HepG2 (cell line): ENCODE data around the gene FRMD4A. TPM values are rescaled to one million over a fixed set of nuclear protein-coding genes. Genes with fewer than 3 reads are reported as not detected.

Experiments
- AGO2 ChIP-seq: fragments of 200-400 bp; formaldehyde crosslinking; optimal IDR thresholded peaks from 2 replicates; pipeline ENCODE3; 2017; ENCODE audit warnings: mild to moderate bottlenecking, low read depth, low read length, moderate library complexity
- SIN3B ChIP-seq: fragments of 150-350 bp; IDR thresholded peaks from 2 replicates; pipeline ENCODE4 v1.6.1; 2014; ENCODE audit warnings: low read length
- SMAD9 ChIP-seq: sonication (generic); formaldehyde crosslinking; IDR thresholded peaks from 2 replicates; pipeline ENCODE4 v1.5.1; 2020; ENCODE audit warnings: mild to moderate bottlenecking, missing genetic modification reagents
- ZFP90 ChIP-seq: sonication (generic); formaldehyde crosslinking; IDR thresholded peaks from 2 replicates; pipeline ENCODE4 v1.8.0; 2022; ENCODE audit warnings: missing genetic modification reagents, mild to moderate bottlenecking, inconsistent platforms, borderline replicate concordance
- polyA plus RNA-seq, 8 experiments: library from polyadenylated mRNA; depleted of rRNA in 3 of 8; stranded (reverse) in 7 of 8; unstranded in 1 of 8; fragments of >200 nt; fragmentation: Illumina TruSeq in 4 of 8; extraction: Trizol in 4 of 8; gene quantifications; 2 replicates each; pipeline versions ENCODE4 v1.2.1 to v1.2.3, GENCODE V29; 2011 to 2016; ENCODE audit warnings: low read depth in 4 of 8, missing spikeins in 1 of 8, mixed read lengths in 1 of 8; ENCODE audit not compliant: insufficient read depth in 1 of 8
- total RNA-seq, 5 experiments: library from RNA; depleted of rRNA; stranded (reverse); fragments of >200 nt; fragmentation: Illumina TruSeq; extraction: Trizol; gene quantifications; 2 replicates each; pipeline ENCODE4 v1.2.3, GENCODE V29; 2016; ENCODE audit warnings: low read depth in 1 of 5
- TF ChIP-seq, protein P1 (sequence below), 2 experiments: sonication (generic) in 1 of 2; formaldehyde crosslinking in 1 of 2; IDR thresholded peaks; 2 replicates each; pipeline versions ENCODE4 v1.4.0 to v1.6.1; 2018 to 2020; ENCODE audit warnings: missing genetic modification reagents in 2 of 2, borderline replicate concordance in 1 of 2, low read depth in 1 of 2, mild to moderate bottlenecking in 1 of 2, missing biosample characterization in 1 of 2
- TF ChIP-seq, protein P2 (sequence below), 2 experiments: sonication (generic) in 1 of 2; formaldehyde crosslinking in 1 of 2; IDR thresholded peaks; 2 replicates each; pipeline versions ENCODE4 v1.4.0 to v1.6.1; 2016 to 2020; ENCODE audit warnings: borderline replicate concordance in 1 of 2, low read depth in 1 of 2, mild to moderate bottlenecking in 1 of 2, missing genetic modification reagents in 1 of 2
- TF ChIP-seq, protein P3 (sequence below): sonication (generic); formaldehyde crosslinking; conservative IDR thresholded peaks from 2 replicates; pipeline ENCODE4 v1.4.0; 2020; ENCODE audit warnings: missing genetic modification reagents
- TF ChIP-seq, protein P4 (sequence below): sonication (generic); formaldehyde crosslinking; IDR thresholded peaks from 2 replicates; pipeline ENCODE4 v1.5.1; 2020; ENCODE audit warnings: missing genetic modification reagents, mild to moderate bottlenecking, borderline replicate concordance
- TF ChIP-seq, protein P5 (sequence below): sonication (generic); formaldehyde crosslinking; IDR thresholded peaks from 2 replicates; pipeline ENCODE4 v1.5.0; 2020; ENCODE audit warnings: mild to moderate bottlenecking, missing genetic modification reagents, borderline replicate concordance

FRMD4A gene
- total and polyA plus RNA-seq, 2 of the 13 experiments (the other 11 are each of a cell fraction or from before 2014, with no cell fraction given) = 0.09 to 0.26 TPM

DNA sequence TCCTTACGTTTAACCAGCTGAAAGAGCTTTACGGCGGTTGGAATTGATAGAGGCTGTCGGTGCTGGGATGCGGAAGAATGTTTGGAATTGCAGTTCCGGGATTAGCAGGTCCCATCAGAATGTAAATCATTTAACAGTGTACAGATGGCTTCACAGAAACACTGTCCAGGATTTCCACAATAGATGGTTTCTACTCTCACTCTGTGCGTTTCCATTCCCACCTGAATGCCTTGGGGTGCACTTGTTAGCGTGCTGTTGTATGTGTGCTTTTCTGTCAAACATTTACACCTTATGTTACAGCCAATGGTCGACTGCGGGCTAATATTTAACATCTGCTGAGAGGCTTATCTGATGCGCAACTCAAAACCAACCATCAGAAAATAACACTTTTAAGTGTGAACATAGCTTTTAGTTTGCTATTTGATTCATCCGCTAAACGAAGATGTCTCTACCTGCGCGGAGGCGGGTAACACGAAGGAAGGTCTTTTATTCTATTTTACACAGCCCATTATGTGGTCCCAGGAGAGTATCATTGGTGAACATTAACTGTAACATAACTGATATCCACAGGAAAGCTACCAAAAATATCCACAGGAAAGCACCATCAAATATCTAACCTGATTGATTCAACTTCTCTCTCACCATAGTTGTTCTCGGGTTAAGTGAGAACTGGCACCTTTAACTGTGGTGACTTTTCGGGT lies 564.9 kb downstream of the FRMD4A start (continued):
- TF ChIP-seq, protein P1, sequence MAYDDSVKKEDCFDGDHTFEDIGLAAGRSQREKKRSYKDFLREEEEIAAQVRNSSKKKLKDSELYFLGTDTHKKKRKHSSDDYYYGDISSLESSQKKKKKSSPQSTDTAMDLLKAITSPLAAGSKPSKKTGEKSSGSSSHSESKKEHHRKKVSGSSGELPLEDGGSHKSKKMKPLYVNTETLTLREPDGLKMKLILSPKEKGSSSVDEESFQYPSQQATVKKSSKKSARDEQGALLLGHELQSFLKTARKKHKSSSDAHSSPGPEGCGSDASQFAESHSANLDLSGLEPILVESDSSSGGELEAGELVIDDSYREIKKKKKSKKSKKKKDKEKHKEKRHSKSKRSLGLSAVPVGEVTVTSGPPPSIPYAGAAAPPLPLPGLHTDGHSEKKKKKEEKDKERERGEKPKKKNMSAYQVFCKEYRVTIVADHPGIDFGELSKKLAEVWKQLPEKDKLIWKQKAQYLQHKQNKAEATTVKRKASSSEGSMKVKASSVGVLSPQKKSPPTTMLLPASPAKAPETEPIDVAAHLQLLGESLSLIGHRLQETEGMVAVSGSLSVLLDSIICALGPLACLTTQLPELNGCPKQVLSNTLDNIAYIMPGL (CRISPR knock-in tag; IDR thresholded peaks at IDR 0.05; ENCODE audit: borderline replicate concordance in 1 of 2, low read depth in 1 of 2) = no peak
- TF ChIP-seq SMAD9 (CRISPR knock-in tag) (no peak), AGO2 (no peak), ZFP90 (CRISPR knock-in tag) (no peak), SIN3B (no peak)
- TF ChIP-seq, protein P2, sequence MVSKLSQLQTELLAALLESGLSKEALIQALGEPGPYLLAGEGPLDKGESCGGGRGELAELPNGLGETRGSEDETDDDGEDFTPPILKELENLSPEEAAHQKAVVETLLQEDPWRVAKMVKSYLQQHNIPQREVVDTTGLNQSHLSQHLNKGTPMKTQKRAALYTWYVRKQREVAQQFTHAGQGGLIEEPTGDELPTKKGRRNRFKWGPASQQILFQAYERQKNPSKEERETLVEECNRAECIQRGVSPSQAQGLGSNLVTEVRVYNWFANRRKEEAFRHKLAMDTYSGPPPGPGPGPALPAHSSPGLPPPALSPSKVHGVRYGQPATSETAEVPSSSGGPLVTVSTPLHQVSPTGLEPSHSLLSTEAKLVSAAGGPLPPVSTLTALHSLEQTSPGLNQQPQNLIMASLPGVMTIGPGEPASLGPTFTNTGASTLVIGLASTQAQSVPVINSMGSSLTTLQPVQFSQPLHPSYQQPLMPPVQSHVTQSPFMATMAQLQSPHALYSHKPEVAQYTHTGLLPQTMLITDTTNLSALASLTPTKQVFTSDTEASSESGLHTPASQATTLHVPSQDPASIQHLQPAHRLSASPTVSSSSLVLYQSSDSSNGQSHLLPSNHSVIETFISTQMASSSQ (IDR thresholded peaks at IDR 0.05; ENCODE audit: low read depth) = peak; percentile 97
- TF ChIP-seq, protein P2 (CRISPR knock-in tag; IDR thresholded peaks at IDR 0.05; ENCODE audit: borderline replicate concordance) = peak; percentile 92; the same call in 1 of the 2 replicates
- TF ChIP-seq, protein P3, sequence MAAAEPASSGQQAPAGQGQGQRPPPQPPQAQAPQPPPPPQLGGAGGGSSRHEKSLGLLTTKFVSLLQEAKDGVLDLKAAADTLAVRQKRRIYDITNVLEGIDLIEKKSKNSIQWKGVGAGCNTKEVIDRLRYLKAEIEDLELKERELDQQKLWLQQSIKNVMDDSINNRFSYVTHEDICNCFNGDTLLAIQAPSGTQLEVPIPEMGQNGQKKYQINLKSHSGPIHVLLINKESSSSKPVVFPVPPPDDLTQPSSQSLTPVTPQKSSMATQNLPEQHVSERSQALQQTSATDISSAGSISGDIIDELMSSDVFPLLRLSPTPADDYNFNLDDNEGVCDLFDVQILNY (CRISPR knock-in tag) = no peak
- TF ChIP-seq, protein P4, sequence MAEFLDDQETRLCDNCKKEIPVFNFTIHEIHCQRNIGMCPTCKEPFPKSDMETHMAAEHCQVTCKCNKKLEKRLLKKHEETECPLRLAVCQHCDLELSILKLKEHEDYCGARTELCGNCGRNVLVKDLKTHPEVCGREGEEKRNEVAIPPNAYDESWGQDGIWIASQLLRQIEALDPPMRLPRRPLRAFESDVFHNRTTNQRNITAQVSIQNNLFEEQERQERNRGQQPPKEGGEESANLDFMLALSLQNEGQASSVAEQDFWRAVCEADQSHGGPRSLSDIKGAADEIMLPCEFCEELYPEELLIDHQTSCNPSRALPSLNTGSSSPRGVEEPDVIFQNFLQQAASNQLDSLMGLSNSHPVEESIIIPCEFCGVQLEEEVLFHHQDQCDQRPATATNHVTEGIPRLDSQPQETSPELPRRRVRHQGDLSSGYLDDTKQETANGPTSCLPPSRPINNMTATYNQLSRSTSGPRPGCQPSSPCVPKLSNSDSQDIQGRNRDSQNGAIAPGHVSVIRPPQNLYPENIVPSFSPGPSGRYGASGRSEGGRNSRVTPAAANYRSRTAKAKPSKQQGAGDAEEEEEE (CRISPR knock-in tag) = no peak
- TF ChIP-seq, protein P5, sequence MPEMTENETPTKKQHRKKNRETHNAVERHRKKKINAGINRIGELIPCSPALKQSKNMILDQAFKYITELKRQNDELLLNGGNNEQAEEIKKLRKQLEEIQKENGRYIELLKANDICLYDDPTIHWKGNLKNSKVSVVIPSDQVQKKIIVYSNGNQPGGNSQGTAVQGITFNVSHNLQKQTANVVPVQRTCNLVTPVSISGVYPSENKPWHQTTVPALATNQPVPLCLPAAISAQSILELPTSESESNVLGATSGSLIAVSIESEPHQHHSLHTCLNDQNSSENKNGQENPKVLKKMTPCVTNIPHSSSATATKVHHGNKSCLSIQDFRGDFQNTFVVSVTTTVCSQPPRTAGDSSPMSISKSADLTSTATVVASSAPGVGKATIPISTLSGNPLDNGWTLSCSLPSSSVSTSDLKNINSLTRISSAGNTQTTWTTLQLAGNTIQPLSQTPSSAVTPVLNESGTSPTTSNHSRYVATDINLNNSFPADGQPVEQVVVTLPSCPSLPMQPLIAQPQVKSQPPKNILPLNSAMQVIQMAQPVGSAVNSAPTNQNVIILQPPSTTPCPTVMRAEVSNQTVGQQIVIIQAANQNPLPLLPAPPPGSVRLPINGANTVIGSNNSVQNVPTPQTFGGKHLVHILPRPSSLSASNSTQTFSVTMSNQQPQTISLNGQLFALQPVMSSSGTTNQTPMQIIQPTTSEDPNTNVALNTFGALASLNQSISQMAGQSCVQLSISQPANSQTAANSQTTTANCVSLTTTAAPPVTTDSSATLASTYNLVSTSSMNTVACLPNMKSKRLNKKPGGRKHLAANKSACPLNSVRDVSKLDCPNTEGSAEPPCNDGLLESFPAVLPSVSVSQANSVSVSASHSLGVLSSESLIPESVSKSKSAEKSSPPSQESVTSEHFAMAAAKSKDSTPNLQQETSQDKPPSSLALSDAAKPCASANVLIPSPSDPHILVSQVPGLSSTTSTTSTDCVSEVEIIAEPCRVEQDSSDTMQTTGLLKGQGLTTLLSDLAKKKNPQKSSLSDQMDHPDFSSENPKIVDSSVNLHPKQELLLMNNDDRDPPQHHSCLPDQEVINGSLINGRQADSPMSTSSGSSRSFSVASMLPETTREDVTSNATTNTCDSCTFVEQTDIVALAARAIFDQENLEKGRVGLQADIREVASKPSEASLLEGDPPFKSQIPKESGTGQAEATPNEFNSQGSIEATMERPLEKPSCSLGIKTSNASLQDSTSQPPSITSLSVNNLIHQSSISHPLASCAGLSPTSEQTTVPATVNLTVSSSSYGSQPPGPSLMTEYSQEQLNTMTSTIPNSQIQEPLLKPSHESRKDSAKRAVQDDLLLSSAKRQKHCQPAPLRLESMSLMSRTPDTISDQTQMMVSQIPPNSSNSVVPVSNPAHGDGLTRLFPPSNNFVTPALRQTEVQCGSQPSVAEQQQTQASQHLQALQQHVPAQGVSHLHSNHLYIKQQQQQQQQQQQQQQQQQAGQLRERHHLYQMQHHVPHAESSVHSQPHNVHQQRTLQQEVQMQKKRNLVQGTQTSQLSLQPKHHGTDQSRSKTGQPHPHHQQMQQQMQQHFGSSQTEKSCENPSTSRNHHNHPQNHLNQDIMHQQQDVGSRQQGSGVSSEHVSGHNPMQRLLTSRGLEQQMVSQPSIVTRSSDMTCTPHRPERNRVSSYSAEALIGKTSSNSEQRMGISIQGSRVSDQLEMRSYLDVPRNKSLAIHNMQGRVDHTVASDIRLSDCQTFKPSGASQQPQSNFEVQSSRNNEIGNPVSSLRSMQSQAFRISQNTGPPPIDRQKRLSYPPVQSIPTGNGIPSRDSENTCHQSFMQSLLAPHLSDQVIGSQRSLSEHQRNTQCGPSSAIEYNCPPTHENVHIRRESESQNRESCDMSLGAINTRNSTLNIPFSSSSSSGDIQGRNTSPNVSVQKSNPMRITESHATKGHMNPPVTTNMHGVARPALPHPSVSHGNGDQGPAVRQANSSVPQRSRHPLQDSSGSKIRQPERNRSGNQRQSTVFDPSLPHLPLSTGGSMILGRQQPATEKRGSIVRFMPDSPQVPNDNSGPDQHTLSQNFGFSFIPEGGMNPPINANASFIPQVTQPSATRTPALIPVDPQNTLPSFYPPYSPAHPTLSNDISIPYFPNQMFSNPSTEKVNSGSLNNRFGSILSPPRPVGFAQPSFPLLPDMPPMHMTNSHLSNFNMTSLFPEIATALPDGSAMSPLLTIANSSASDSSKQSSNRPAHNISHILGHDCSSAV = no peak
